Ectodermal cell (in vitro differentiated cells): ENCODE results near the gene FLNB.

Source experiments
- H3K27ac ChIP-seq: 2 replicates; pipeline ENCODE4 v1.7.0; 2013; ENCODE audit warnings: mild to moderate bottlenecking, low read depth, low read length; ENCODE audit not compliant: insufficient read depth, poor library complexity, severe bottlenecking
- H3K27me3 ChIP-seq: 2 replicates; pipeline ENCODE4 v1.7.0; 2013; ENCODE audit warnings: mild to moderate bottlenecking, low read length; ENCODE audit not compliant: insufficient read depth, control insufficient read depth, poor library complexity, severe bottlenecking
- H3K36me3 ChIP-seq: one replicate; pipeline ENCODE4 v1.7.0; 2013; ENCODE audit warnings: low read length; ENCODE audit not compliant: control insufficient read depth, insufficient read depth
- H3K4me1 ChIP-seq: one replicate; pipeline ENCODE4 v1.7.0; 2013; ENCODE audit warnings: low read length; ENCODE audit not compliant: control insufficient read depth, insufficient read depth
- H3K4me3 ChIP-seq: 2 replicates; pipeline ENCODE4 v1.7.0; 2013; ENCODE audit warnings: low read depth, low read length, control low read depth; ENCODE audit not compliant: insufficient read depth
- H3K9me3 ChIP-seq: 2 replicates; pipeline ENCODE4 v1.7.0; 2013; ENCODE audit warnings: mild to moderate bottlenecking, low read length, moderate library complexity; ENCODE audit not compliant: control insufficient read depth
- WGBS, 2 experiments: methylation state at CpG; one replicate each; pipeline ENCODE4 v1.1.7; 2013; ENCODE audit warnings: missing lambda C conversion rate in 2 of 2; 5-methylcytosine and 5-hydroxymethylcytosine counted together

FLNB gene

GRCh38 chr3:58171126-58171525 is 162.9 kb downstream of the FLNB start:
- WGBS, 2 experiments: 93 to 95% methylated on average over 9 of the region's 9 CpGs
- Histone ChIP-seq H3K27ac (no peak overlapping the region), H3K36me3 (no peaks in the 10 kb centered on the region), H3K9me3 (no peaks in the 10 kb centered on the region), H3K4me3 (no peak overlapping the region), H3K4me1 (peaks cover 19% of the 10 kb centered on the region), H3K27me3 (no peaks in the 10 kb centered on the region)

- Histone ChIP-seq H3K9me3 (no peaks in the 10 kb centered on the region), H3K36me3 (no peaks in the 10 kb centered on the region), H3K4me3 (no peak overlapping the region), H3K4me1 (peaks cover 18% of the 10 kb centered on the region), H3K27me3 (peaks cover 4% of the 10 kb centered on the region), H3K27ac (no peak overlapping the region)
- WGBS, 2 experiments: 76 to 81% methylated on average over 14 of the region's 14 CpGs
These were observed 164.9 kb downstream of the FLNB start for GRCh38 chr3:58173029-58173668.

DNA sequence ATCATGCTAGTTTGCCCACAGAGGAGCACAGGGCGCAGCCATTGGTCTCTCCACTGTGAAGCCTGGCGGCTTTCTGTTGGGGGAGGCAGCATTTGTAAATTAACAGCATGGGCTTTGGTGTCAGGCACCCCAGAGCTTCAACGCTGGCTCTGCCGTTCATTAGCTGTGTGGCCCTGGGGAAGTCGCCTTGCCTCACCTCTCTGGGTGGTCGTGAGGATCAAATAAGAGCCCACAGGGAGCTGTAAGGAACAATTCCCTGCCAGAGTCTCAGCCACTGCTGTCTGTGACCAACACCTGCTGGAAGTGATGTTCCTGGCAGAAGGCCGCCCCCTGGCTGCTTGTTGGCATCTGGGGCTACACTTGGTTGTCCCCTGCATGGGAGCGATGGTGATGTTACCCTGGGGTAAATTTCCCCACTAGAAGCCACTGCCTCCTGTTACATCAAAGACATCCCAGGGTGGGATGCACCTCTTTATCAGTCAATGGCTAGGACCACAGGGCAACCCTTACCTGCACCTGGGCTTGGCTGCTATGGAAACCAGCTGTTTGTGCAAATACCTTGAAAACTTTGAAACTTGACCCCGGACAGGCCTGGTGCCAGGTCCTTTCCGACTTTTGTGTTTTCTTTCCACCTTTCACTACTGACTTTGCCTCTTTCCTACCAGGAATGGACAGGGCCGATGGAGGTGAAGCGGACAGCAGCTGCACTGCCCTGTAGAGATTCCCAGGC is 165.6 kb downstream of the FLNB start:
- peaks cover 11% of the 10 kb centered on the region for H3K27me3 ChIP-seq
- H3K4me3 ChIP-seq: no peak overlapping the region
- no peak overlapping the region for H3K27ac ChIP-seq
- 64 to 70% methylated on average over 12 of the region's 12 CpGs for WGBS, 2 experiments
- peaks cover 18% of the 10 kb centered on the region for H3K4me1 ChIP-seq
- H3K9me3 ChIP-seq: no peaks in the 10 kb centered on the region
- H3K36me3 ChIP-seq: no peaks in the 10 kb centered on the region

GRCh38 chr3:58175187-58175436 is 166.9 kb downstream of the FLNB start:
- WGBS, 2 experiments: 24 to 41% methylated on average over 2 to 3 of the region's 3 CpGs
- H3K27ac ChIP-seq: no peak overlapping the region

GRCh38 chr3:58175437-58176184 is 167.4 kb downstream of the FLNB start:
- peak overlapping the region; percentile 28 for H3K27ac ChIP-seq
- no peaks in the 10 kb centered on the region for H3K36me3 ChIP-seq
- WGBS, 2 experiments: 58 to 59% methylated on average over 18 of the region's 18 CpGs
- H3K4me3 ChIP-seq: no peak overlapping the region
- H3K9me3 ChIP-seq: no peaks in the 10 kb centered on the region
- peaks cover 11% of the 10 kb centered on the region for H3K27me3 ChIP-seq
- H3K4me1 ChIP-seq: peaks cover 18% of the 10 kb centered on the region

More at GRCh38 chr3:58175187-58175436, 166.9 kb downstream of the FLNB start:
- Histone ChIP-seq H3K27me3 (peaks cover 11% of the 10 kb centered on the region), H3K9me3 (no peaks in the 10 kb centered on the region), H3K4me3 (no peak overlapping the region), H3K4me1 (peaks cover 18% of the 10 kb centered on the region), H3K36me3 (no peaks in the 10 kb centered on the region)

- H3K36me3 ChIP-seq: no peaks in the 10 kb centered on the region
- 91 to 93% methylated on average over 3 of the region's 3 CpGs for WGBS, 2 experiments
- no peak overlapping the region for H3K4me3 ChIP-seq
- peaks cover 18% of the 10 kb centered on the region for H3K4me1 ChIP-seq
- peaks cover 11% of the 10 kb centered on the region for H3K27me3 ChIP-seq
- no peak overlapping the region for H3K27ac ChIP-seq
- no peaks in the 10 kb centered on the region for H3K9me3 ChIP-seq
These were observed 167.9 kb downstream of the FLNB start for GRCh38 chr3:58176185-58176530.

- no peaks in the 10 kb centered on the region for H3K9me3 ChIP-seq
- H3K4me3 ChIP-seq: no peak overlapping the region
- peaks cover 11% of the 10 kb centered on the region for H3K27me3 ChIP-seq
- peaks cover 18% of the 10 kb centered on the region for H3K4me1 ChIP-seq
- no peak overlapping the region for H3K27ac ChIP-seq
- no peaks in the 10 kb centered on the region for H3K36me3 ChIP-seq
- WGBS, 2 experiments: 90 to 96% methylated on average over 10 of the region's 10 CpGs
These were observed 168.7 kb downstream of the FLNB start for GRCh38 chr3:58176827-58177489.

DNA sequence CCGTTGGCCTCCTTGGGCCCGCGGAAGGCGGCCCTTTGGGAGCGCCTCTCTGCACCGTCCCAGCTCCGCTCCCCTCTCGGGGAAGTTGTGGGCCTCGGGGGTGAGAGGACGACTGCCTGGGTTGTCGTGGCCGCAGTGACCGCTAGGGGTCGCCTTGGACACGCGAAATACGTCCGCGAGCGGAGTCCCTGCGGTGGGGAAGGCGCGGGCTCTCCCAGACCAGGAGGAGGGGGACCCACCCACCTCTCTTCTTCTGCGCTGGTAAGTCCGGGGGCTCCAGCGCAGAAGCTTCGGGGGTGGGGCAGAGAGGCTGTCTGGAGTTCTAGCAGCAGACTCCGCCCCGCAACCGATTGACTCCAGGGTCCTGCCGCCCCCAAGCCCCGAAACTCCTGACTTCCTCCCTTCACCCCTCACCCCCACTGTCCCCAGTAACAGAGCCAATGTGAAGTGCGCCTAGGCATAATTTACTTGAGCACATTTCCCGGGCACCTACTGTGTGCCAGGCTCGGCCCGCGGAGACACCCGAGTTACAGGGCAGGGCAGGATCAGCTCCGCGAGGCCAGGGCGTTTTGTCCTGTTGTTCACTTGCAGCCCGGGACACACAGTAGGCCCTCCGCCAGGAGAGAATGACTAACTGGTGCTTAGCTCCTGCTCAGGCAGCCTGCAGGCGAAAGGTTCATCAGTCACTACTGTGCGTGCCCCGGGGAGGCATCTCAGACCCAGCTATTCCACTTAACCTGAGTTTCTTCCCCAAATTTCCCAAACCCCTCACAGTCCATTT is 169.7 kb downstream of the FLNB start:
- peak overlapping the region; percentile 32 for H3K4me3 ChIP-seq
- 18 to 20% methylated on average over 46 of the region's 46 CpGs for WGBS, 2 experiments

DNA sequence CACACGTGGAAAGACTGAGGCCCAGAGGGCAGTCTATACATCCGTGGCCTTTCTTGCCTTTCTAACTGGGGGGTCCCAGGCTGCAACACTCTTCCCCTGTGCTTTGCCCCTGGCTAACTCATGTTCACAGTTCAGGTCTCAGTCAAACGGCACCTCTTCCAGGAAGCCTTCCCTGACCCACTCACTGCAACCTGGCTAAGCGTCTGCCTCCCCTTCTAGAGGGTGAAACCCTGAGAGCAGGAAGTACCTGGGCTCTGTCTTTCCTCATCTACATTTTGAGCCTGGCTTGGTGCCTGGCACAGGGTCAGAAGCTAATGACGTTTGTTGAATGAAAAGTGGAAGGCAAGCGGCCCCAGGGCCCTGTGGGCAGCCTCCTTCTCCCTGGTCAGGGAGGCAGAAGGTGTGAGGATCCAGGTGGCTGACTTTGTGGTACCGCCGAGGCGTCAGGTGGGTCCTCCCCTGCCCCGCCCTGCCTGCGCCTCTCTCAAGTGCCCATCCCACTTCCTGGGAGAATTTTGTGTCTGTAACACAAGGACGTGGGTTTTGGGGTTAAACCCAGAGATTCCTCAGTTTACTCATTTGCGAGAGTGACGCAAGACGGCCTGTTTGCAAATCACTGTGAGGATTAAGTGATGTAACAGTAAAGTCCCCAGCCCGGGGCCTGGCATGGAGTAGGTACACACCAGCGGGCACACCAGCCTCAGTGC is 170.5 kb downstream of the FLNB start:
- Histone ChIP-seq H3K9me3 (no peaks in the 10 kb centered on the region), H3K4me1 (peaks cover 17% of the 10 kb centered on the region), H3K36me3 (no peaks in the 10 kb centered on the region), H3K27ac (no peak overlapping the region), H3K27me3 (peaks cover 11% of the 10 kb centered on the region), H3K4me3 (no peak overlapping the region)
- 89 to 93% methylated on average over 17 of the region's 17 CpGs for WGBS, 2 experiments

More for the DNA sequence above, 169.7 kb downstream of the FLNB start:
- Histone ChIP-seq H3K27ac (no peak overlapping the region), H3K27me3 (peaks cover 11% of the 10 kb centered on the region), H3K36me3 (no peaks in the 10 kb centered on the region), H3K9me3 (no peaks in the 10 kb centered on the region), H3K4me1 (peaks cover 18% of the 10 kb centered on the region)
